Right lobe of liver (tissue), 4 donors: Measurements from ENCODE around the gene ANKRD37.

ENCODE experiments used
- CTCF ChIP-seq, 4 donors: fragments of 200-600 bp in 3 of 4; fragments of 450-650 bp in 1 of 4; IDR thresholded peaks; one replicate each; pipeline versions ENCODE4 v1.5.1 to v1.8.0; 2016 to 2022; ENCODE audit warnings: antibody characterized with exemption in 4 of 4, mild to moderate bottlenecking in 2 of 4
- POLR2A ChIP-seq: fragments of 450-650 bp; IDR thresholded peaks from one replicate; pipeline ENCODE4 v1.6.1; 2017; ENCODE audit warnings: antibody characterized with exemption, mild to moderate bottlenecking
- donor health status: DM: no; HTN: no; CAD: no.
- donor health status: DM: no; HTN: no; CAD: no.
- donor health status: DM: no; HTN: yes; CAD: no.

- TF ChIP-seq POLR2A (no peak), CTCF (IDR thresholded peaks at IDR 0.05) (no peak)
Observed at GRCh38 chr4:185357211-185357610, 39.4 kb upstream of the ANKRD37 start.
